Panc1 (cell line): ENCODE measurements around the gene WHRN. TPM values are rescaled to one million over a fixed set of nuclear protein-coding genes. Genes with fewer than 3 reads are reported as not detected.

Experiments
- ATAC-seq: fragments of 200-7000 bp; cut with Tn5 transposase; 2 replicates; pipeline ENCODE4 v1.9.1; 2020; ENCODE audit warnings: mild to moderate bottlenecking, moderate library complexity
- BruUV-seq: library from RNA; stranded (reverse); fragments of 400-500 nt; replicated peaks from 2 replicates; lab custom pipeline; 2021; lab: Mats Ljungman, UMichigan
- CTCF ChIA-PET: fragments of 300-600 bp; sonication (Branson Sonifier 250); formaldehyde crosslinking; loops from one replicate; lab custom pipeline; 2022; ENCODE audit warnings: antibody characterized with exemption; lab: Charles Lee
- POLR2A ChIA-PET: fragments of 300-600 bp; sonication (Branson Sonifier 250); formaldehyde crosslinking; loops from one replicate; lab custom pipeline; 2022; ENCODE audit warnings: antibody characterized with exemption; lab: Charles Lee
- DNase-seq: peaks from one replicate; pipeline ENCODE4 v3.0.0-alpha.2; 2010; ENCODE audit warnings: low read depth, low spot score
- H3K27ac ChIP-seq: 2 replicates; pipeline ENCODE4 v1.5.1; 2011; ENCODE audit warnings: mild to moderate bottlenecking, low read length, inconsistent platforms
- H3K27me3 ChIP-seq: fragments of 200-500 bp; sonication (Bioruptor generic); 2 replicates; pipeline ENCODE4 v1.6.0; 2014; ENCODE audit warnings: low read length, inconsistent platforms; ENCODE audit not compliant: control insufficient read depth, insufficient read depth
- H3K36me3 ChIP-seq: fragments of 200-500 bp; sonication (Bioruptor generic); 2 replicates; pipeline ENCODE4 v1.5.1; 2014; ENCODE audit warnings: inconsistent platforms, mild to moderate bottlenecking, low read length, moderate library complexity; ENCODE audit not compliant: control insufficient read depth, insufficient read depth
- H3K4me1 ChIP-seq: 2 replicates; pipeline ENCODE4 v1.5.1; 2011; ENCODE audit warnings: inconsistent platforms, mild to moderate bottlenecking, low read length, moderate library complexity; ENCODE audit not compliant: control insufficient read depth, insufficient read depth
- H3K4me3 ChIP-seq, 2 experiments: 2 replicates each; pipeline ENCODE4 v1.5.1; 2011 to 2012; ENCODE audit warnings: low read depth in 2 of 2, low read length in 2 of 2, mild to moderate bottlenecking in 2 of 2, inconsistent platforms in 1 of 2, moderate library complexity in 1 of 2
- H3K9me3 ChIP-seq: fragments of 200-500 bp; sonication (Bioruptor generic); 2 replicates; pipeline ENCODE4 v1.5.1; 2014; ENCODE audit warnings: low read depth, mild to moderate bottlenecking, inconsistent platforms, low read length, moderate library complexity; ENCODE audit not compliant: control insufficient read depth, insufficient read depth
- CTCF ChIP-seq: fragments of 450-650 bp; IDR thresholded peaks from 2 replicates; pipeline ENCODE4 v1.5.1; 2017; ENCODE audit warnings: mild to moderate bottlenecking
- POLR2AphosphoS5 ChIP-seq: IDR thresholded peaks from 2 replicates; pipeline ENCODE4 v1.6.1; 2012; ENCODE audit warnings: mild to moderate bottlenecking, low read depth, low read length, moderate library complexity
- REST ChIP-seq, 2 experiments: IDR thresholded peaks; 2 replicates each; pipeline ENCODE4 v1.6.1; 2011 to 2012; ENCODE audit warnings: low read depth in 2 of 2, control low read depth in 1 of 2, low read length in 1 of 2, mild to moderate bottlenecking in 1 of 2, moderate library complexity in 1 of 2; ENCODE audit not compliant: insufficient read depth in 1 of 2
- SIN3A ChIP-seq: IDR thresholded peaks from 2 replicates; pipeline ENCODE4 v1.6.1; 2012; ENCODE audit warnings: low read depth, mild to moderate bottlenecking, low read length, moderate library complexity, borderline replicate concordance; ENCODE audit not compliant: insufficient read depth
- TCF7L2 ChIP-seq: IDR thresholded peaks from 2 replicates; pipeline ENCODE4 v1.6.1; 2011; ENCODE audit warnings: mild to moderate bottlenecking, low read depth, low read length, inconsistent platforms
- in situ Hi-C: cut with HindIII; loops from 2 replicates; pipeline ENCODE4 v1.10.0; 2016; ENCODE audit warnings: low sequenced_read_pairs, low pct_unique_long_range_greater_than_20kb
- intact Hi-C: fragments of 100-400 bp; cut with micrococcal nuclease; formaldehyde crosslinking; loops from one replicate; pipeline ENCODE4 v1.10.0; 2022; ENCODE audit not compliant: unreplicated experiment
- total RNA-seq: library from RNA; stranded (reverse); gene quantifications from one replicate; pipeline ENCODE4 v1.2.1, GENCODE V29; 2021; ENCODE audit not compliant: unreplicated experiment

The WHRN gene
- total RNA-seq, 1 experiment from 2014 or later: 18.0 TPM

DNA sequence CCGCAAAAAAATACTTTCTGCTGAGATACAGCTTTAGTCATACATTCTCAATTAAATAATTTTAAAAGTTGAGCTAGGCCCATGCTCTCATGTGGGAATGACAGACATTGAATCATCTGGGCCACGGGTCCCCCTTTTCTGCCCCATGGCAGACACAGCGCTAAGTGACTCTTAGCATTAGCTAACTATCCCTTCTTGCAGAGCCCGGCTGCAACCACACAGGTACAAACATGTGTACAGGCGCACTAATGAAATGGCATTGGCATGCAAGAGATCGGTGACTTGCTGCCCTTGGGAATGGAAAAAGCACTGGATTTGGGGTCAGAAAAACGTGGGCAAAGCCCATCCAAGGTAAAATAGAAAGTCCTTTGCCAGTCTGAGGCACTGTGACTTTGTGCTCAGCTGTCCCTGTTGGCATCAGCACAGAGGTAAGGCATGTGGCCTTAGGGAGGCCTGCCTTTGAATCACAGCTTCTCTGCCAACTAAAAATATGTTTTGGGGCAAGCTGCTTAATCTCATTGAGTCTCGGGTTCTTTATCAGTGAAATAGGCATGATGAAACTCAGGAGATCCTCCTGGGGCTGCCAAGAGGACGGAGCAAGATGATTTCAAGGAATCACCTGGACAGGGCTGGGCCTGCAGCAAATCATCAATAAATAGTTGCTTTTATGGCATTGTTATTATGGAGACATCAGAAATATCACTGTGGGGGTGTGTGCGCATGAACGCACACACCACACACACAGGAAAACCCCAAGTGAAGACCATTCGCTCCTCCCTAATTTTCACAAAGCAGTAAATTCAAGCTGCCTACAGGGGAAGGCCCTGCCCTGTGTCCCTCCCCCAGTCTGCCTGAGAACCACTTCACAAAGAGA, 54.2 kb downstream of the WHRN start:
- Histone ChIP-seq H3K36me3 (no peaks in the 10 kb centered on the region), H3K27ac (no peak overlapping the region), H3K9me3 (no peaks in the 10 kb centered on the region), H3K27me3 (no peaks in the 10 kb centered on the region), H3K4me3 (no peak overlapping the region), H3K4me1 (no peaks in the 10 kb centered on the region)
- CTCF ChIA-PET: interaction anchor here (0.7 kb wide), 1 partner anchor 21 kb away, joined by 3 read pairs; no protein-coding TSS in a partner anchor
- DNase-seq (no peak), ATAC-seq (no peak)
- no peak for TF ChIP-seq SIN3A
- TF ChIP-seq CTCF: no peak
- TF ChIP-seq REST (IDR thresholded peaks at IDR 0.05; ENCODE audit: insufficient read depth in 1 of 2, low read depth in 2 of 2, low read length in 1 of 2): no peak
- no peak for TF ChIP-seq TCF7L2
- TF ChIP-seq POLR2AphosphoS5: no peak
- intact Hi-C loops: no loop called here
- in situ Hi-C loops: no loop called here
- POLR2A ChIA-PET: no interaction called here
- no TSS peak for BruUV-seq

DNA sequence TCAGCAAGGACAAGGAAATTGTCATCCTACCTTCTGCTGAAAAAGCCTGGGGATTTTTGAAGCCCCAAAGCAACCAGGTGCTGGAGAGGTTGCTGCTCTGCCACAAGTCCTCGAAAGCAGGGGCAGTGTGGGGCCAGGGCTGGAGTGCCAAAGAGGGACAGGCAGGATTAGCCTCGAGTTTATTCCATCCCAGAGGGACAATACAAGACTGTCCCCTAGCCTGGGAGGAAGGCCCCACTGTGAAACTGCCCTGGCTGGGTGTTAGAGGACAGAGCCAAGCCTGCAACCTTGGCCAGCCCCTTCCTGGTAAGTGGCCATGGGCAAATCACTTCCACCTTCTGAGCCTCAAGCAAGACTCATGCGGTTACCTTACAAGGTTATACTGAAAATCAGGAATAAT, 55.1 kb downstream of the WHRN start:
- Histone ChIP-seq H3K4me3 (no peak overlapping the region), H3K9me3 (no peaks in the 10 kb centered on the region), H3K27me3 (no peaks in the 10 kb centered on the region), H3K4me1 (no peaks in the 10 kb centered on the region), H3K27ac (no peak overlapping the region), H3K36me3 (no peaks in the 10 kb centered on the region)
- no TSS peak for BruUV-seq
- ATAC-seq (no peak; the same call in 1 of the 2 replicates), DNase-seq (no peak)
- intact Hi-C loops: no loop called here
- TF ChIP-seq TCF7L2: no peak
- no peak for TF ChIP-seq POLR2AphosphoS5
- TF ChIP-seq REST (IDR thresholded peaks at IDR 0.05; ENCODE audit: insufficient read depth in 1 of 2, low read depth in 2 of 2, low read length in 1 of 2): no peak
- TF ChIP-seq SIN3A: no peak
- ChIA-PET CTCF (no interaction called here), POLR2A (no interaction called here)
- in situ Hi-C loops: no loop called here
